BE2C (cell line): ENCODE data around the gene RALGPS2.

Source experiments
- DNase-seq: peaks from one replicate; pipeline ENCODE4 v3.0.0-alpha.2; 2020
- H3K27me3 ChIP-seq: fragments of 250-450 bp; sonication (Bioruptor Pico); 2 replicates; pipeline ENCODE4 v1.5.1; 2020; ENCODE audit warnings: mild to moderate bottlenecking
- H3K36me3 ChIP-seq: fragments of 250-450 bp; sonication (Bioruptor Pico); 2 replicates; pipeline ENCODE4 v1.5.1; 2020; ENCODE audit warnings: mild to moderate bottlenecking
- H3K4me1 ChIP-seq: fragments of 250-450 bp; sonication (Bioruptor Pico); 2 replicates; pipeline ENCODE4 v1.5.1; 2020
- H3K4me3 ChIP-seq: 2 replicates; pipeline ENCODE4 v1.5.1; 2011; ENCODE audit warnings: low read depth, low read length
- H3K9me3 ChIP-seq: fragments of 250-450 bp; sonication (Bioruptor Pico); 2 replicates; pipeline ENCODE4 v1.5.1; 2020
- CTCF ChIP-seq: IDR thresholded peaks from 2 replicates; pipeline ENCODE4 v1.5.1; 2012; ENCODE audit warnings: mild to moderate bottlenecking, low read depth, low read length

Gene RALGPS2

GRCh38 chr1:178931858-178932551 is 207.0 kb downstream of the RALGPS2 start:
- DNase-seq = no peak
- Histone ChIP-seq H3K36me3 (no peaks in the 10 kb centered on the region), H3K4me3 (no peak overlapping the region), H3K27me3 (no peaks in the 10 kb centered on the region), H3K4me1 (no peaks in the 10 kb centered on the region), H3K9me3 (no peaks in the 10 kb centered on the region)
- TF ChIP-seq CTCF = no peak

GRCh38 chr1:178932552-178932906 is 207.5 kb downstream of the RALGPS2 start:
- Histone ChIP-seq H3K27me3 (no peaks in the 10 kb centered on the region), H3K9me3 (no peaks in the 10 kb centered on the region), H3K36me3 (no peaks in the 10 kb centered on the region), H3K4me1 (no peaks in the 10 kb centered on the region), H3K4me3 (no peak overlapping the region)
- no peak for TF ChIP-seq CTCF
- no peak for DNase-seq

- no peak for TF ChIP-seq CTCF
- H3K4me3 ChIP-seq = no peak overlapping the region
- no peaks in the 10 kb centered on the region for H3K36me3 ChIP-seq
- no peaks in the 10 kb centered on the region for H3K4me1 ChIP-seq
- no peaks in the 10 kb centered on the region for H3K27me3 ChIP-seq
- H3K9me3 ChIP-seq = no peaks in the 10 kb centered on the region
- no peak for DNase-seq
These were observed 208.1 kb downstream of the RALGPS2 start for GRCh38 chr1:178933105-178933561.

GRCh38 chr1:178933709-178934490 is 208.9 kb downstream of the RALGPS2 start:
- no peak for DNase-seq
- Histone ChIP-seq H3K4me1 (no peaks in the 10 kb centered on the region), H3K36me3 (no peaks in the 10 kb centered on the region), H3K27me3 (no peaks in the 10 kb centered on the region), H3K9me3 (no peaks in the 10 kb centered on the region), H3K4me3 (no peak overlapping the region)
- TF ChIP-seq CTCF = no peak

GRCh38 chr1:178934546-178934945 is 209.5 kb downstream of the RALGPS2 start:
- no peak for TF ChIP-seq CTCF
- Histone ChIP-seq H3K4me3 (no peak overlapping the region), H3K4me1 (no peaks in the 10 kb centered on the region), H3K27me3 (no peaks in the 10 kb centered on the region), H3K9me3 (no peaks in the 10 kb centered on the region), H3K36me3 (no peaks in the 10 kb centered on the region)
- DNase-seq = no peak

GRCh38 chr1:178935610-178936009 is 210.6 kb downstream of the RALGPS2 start:
- H3K27me3 ChIP-seq = no peaks in the 10 kb centered on the region
- DNase-seq = no peak

More at GRCh38 chr1:178935610-178936009, 210.6 kb downstream of the RALGPS2 start:
- TF ChIP-seq CTCF = no peak
- Histone ChIP-seq H3K9me3 (no peaks in the 10 kb centered on the region), H3K36me3 (no peaks in the 10 kb centered on the region), H3K4me3 (no peak overlapping the region), H3K4me1 (no peaks in the 10 kb centered on the region)
